ENCODE measurements around the gene MYO1D. TPM values are rescaled to one million over a fixed set of nuclear protein-coding genes. Genes with fewer than 3 reads are reported as not detected.

Gene MYO1D
- polyA plus RNA-seq, 2 donors, result 31.8 to 43.2 TPM

DNA sequence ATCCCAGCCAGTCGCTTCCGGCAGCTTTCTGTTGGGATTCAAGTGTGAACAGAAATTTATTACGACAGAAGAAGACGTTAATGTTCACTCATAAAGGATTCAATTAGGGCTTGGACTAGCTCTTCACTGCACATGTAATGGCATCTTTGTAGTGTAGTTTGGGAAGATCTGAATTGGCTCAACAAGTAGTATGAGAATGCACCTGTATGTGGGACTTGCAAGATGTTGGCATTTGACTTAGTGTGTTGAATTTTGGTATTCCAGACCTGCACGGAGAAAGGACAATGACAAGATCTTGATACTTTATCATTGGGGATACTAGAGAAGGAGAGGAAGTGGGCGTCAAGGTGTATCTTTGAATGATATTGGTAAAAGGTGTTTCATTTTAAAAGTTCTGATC, 431.4 kb downstream of the MYO1D start:
- WGBS, 2 donors, result 11 to 12% methylated on average over 6 of the region's 6 CpGs
- H3K27ac ChIP-seq (ENCODE audit: low read depth in 2 of 2, low read length in 1 of 2), result peak overlapping the region in 1 of 2 donors; percentile 66
- peaks cover 0 to 2% of the 10 kb centered on the region in 2 donors for H3K36me3 ChIP-seq (ENCODE audit: control insufficient read depth in 2 of 2, insufficient read depth in 2 of 2, low read length in 1 of 2)
- peak overlapping the region; percentile 74 to 87 for H3K4me3 ChIP-seq (ENCODE audit: low read depth in 1 of 2, low read length in 2 of 2)
- H3K9me3 ChIP-seq (ENCODE audit: control insufficient read depth in 2 of 2, insufficient read depth in 1 of 2, low read depth in 1 of 2, low read length in 1 of 2), result no peaks in the 10 kb centered on the region
- H3K27me3 ChIP-seq (ENCODE audit: control insufficient read depth in 1 of 2, insufficient read depth in 2 of 2, low read length in 2 of 2), result no peaks in the 10 kb centered on the region
- H3K4me1 ChIP-seq (ENCODE audit: control insufficient read depth in 2 of 2, insufficient read depth in 2 of 2, low read length in 1 of 2), result no peaks in the 10 kb centered on the region

DNA sequence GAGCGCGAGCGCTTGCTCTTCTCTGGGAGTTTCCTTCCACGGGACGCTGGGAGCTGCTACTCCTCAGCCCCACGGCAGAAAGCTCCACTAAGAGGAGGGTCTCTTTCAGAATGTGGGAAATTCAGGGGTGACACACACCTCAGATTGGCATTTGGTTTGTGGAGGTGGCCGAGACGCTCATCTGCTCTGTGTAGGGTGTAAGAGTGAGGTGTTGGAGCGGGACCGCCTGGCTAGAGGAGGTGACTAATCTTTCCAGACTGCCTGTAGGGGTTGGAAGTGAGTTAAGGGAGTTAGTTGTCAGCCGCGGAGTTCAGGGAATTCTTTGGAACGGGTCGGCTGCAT, 431.9 kb downstream of the MYO1D start:
- Histone ChIP-seq H3K27ac (ENCODE audit: low read depth in 2 of 2, low read length in 1 of 2) (peak overlapping the region; percentile 64 to 66), H3K36me3 (ENCODE audit: control insufficient read depth in 2 of 2, insufficient read depth in 2 of 2, low read length in 1 of 2) (peaks cover 0 to 2% of the 10 kb centered on the region in 2 donors), H3K4me3 (ENCODE audit: low read depth in 1 of 2, low read length in 2 of 2) (peak overlapping the region; percentile 74 to 87), H3K4me1 (ENCODE audit: control insufficient read depth in 2 of 2, insufficient read depth in 2 of 2, low read length in 1 of 2) (no peaks in the 10 kb centered on the region), H3K9me3 (ENCODE audit: control insufficient read depth in 2 of 2, insufficient read depth in 1 of 2, low read depth in 1 of 2, low read length in 1 of 2) (no peaks in the 10 kb centered on the region), H3K27me3 (ENCODE audit: control insufficient read depth in 1 of 2, insufficient read depth in 2 of 2, low read length in 2 of 2) (no peaks in the 10 kb centered on the region)
- 0% methylated on average over 14 of the region's 14 CpGs for WGBS, 2 donors

DNA sequence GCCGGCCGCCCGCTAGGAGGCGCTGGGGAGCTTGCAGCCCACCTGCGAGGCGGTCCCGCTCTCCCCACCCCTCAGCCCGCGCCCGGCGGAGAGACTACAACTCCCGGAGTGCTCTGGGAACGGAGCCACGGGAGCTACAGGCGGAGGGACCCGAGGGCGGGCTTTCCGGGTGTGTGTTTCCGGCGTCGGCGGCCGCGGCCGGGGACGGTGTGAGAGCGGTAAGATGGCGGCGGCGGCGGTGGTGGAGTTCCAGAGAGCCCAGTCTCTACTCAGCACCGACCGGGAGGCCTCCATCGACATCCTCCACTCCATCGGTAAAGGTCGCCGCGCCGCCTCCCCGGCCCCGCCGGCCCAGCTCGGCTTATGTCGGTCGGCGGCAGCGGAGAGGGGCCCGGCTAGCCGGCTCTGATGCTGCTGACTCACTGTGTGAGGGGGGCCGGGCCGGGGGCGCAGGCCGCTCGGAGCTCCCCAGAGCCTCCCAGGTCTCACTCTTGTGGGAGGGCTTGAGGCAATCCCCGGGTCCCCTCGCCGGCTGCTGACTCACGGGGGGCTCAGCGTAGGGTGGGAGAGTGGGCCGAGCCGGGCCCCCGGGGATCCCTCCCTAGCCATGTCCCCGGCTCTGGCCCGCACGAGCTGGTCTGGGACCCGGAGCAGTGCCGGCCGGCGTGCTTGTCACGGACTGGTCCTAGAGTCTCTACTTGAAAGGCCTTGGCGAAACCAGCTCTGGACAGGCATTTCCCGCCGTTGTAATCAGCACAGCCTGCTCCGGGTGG, 432.4 kb downstream of the MYO1D start, which contains the start of gene PSMD11:
Gene PSMD11, plus strand, starts transcription at position 210 of the 773 bp plus-strand sequence. Its CDS starts 14 bp downstream, at position 224.
- Histone ChIP-seq H3K4me3 (ENCODE audit: low read depth in 1 of 2, low read length in 2 of 2) (peak within 1 kb of the TSS; percentile 74 to 87), H3K36me3 (ENCODE audit: control insufficient read depth in 2 of 2, insufficient read depth in 2 of 2, low read length in 1 of 2) (peaks cover 0 to 2% of the 10 kb centered on the region in 2 donors), H3K4me1 (ENCODE audit: control insufficient read depth in 2 of 2, insufficient read depth in 2 of 2, low read length in 1 of 2) (no peaks in the 10 kb centered on the region), H3K9me3 (ENCODE audit: control insufficient read depth in 2 of 2, insufficient read depth in 1 of 2, low read depth in 1 of 2, low read length in 1 of 2) (no peaks in the 10 kb centered on the region), H3K27ac (ENCODE audit: low read depth in 2 of 2, low read length in 1 of 2) (peak within 1 kb of the TSS; percentile 64 to 66), H3K27me3 (ENCODE audit: control insufficient read depth in 1 of 2, insufficient read depth in 2 of 2, low read length in 2 of 2) (no peaks in the 10 kb centered on the region)
- WGBS, 2 donors, result 0% methylated on average over 74 of the region's 74 CpGs

DNA sequence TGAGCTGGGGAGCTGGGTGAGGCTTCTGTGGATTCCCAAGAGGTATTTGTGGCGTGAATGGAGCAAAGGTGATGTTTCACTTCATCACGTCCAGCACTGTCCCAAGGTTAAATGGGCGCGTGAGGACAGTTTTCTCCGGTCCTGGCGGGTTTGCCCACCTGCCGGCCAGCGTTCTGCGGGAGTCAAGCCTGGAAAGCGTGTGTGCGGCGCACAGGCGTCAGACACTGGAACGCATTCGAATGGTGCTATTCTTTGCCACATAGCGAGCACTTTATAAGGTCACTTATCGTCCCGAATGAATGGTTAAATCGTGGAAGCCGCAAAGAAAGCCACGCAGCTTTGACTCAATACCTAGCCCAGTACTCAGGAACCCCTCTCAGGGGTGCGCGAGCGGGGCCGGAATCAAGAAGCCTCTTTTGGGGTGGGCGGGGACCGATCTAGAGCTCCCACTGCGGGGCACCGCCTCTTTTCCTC, 433.1 kb downstream of the MYO1D start:
- H3K27me3 ChIP-seq (ENCODE audit: control insufficient read depth in 1 of 2, insufficient read depth in 2 of 2, low read length in 2 of 2), result no peaks in the 10 kb centered on the region
- no peaks in the 10 kb centered on the region for H3K4me1 ChIP-seq (ENCODE audit: control insufficient read depth in 2 of 2, insufficient read depth in 2 of 2, low read length in 1 of 2)
- no peak overlapping the region for H3K27ac ChIP-seq (ENCODE audit: low read depth in 2 of 2, low read length in 1 of 2)
- 7 to 8% methylated on average over 29 of the region's 29 CpGs for WGBS, 2 donors
- H3K4me3 ChIP-seq (ENCODE audit: low read depth in 1 of 2, low read length in 2 of 2), result peak overlapping the region; percentile 74 to 87
- H3K9me3 ChIP-seq (ENCODE audit: control insufficient read depth in 2 of 2, insufficient read depth in 1 of 2, low read depth in 1 of 2, low read length in 1 of 2), result no peaks in the 10 kb centered on the region
- H3K36me3 ChIP-seq (ENCODE audit: control insufficient read depth in 2 of 2, insufficient read depth in 2 of 2, low read length in 1 of 2), result peaks cover 0 to 2% of the 10 kb centered on the region in 2 donors

Other genes starting within 250 kb of the MYO1D start
- gene TMEM98, start 51.0 kb upstream of the MYO1D start, polyA plus RNA-seq, result 10 to 100 TPM in 1 of 2 donors, 1 to 10 TPM in 1; 6.0 to 18.2 TPM
- gene SPACA3, start 114.7 kb upstream of the MYO1D start, polyA plus RNA-seq, result not detected